Measurements from ENCODE around the gene ZNF236.

The ZNF236 gene

GRCh38 chr18:76977108-76977621, 154.8 kb downstream of the ZNF236 start:
- H3K4me3 ChIP-seq (ENCODE audit: insufficient read depth, low read depth, low read length, poor library complexity, severe bottlenecking) = no peak overlapping the region
- H3K36me3 ChIP-seq (ENCODE audit: control insufficient read depth, insufficient read depth, low read length) = no peaks in the 10 kb centered on the region
- no peaks in the 10 kb centered on the region for H3K27me3 ChIP-seq (replicated peaks; ENCODE audit: control insufficient read depth, insufficient read depth, low read length, poor library complexity, severe bottlenecking)
- DNase-seq = no peak
- H3K27ac ChIP-seq (ENCODE audit: insufficient read depth, low read length, poor library complexity, severe bottlenecking) = no peak overlapping the region
- H3K9me3 ChIP-seq (ENCODE audit: control insufficient read depth, low read length) = no peaks in the 10 kb centered on the region
- H3K4me1 ChIP-seq (ENCODE audit: control insufficient read depth, insufficient read depth, low read length, poor library complexity, severe bottlenecking) = no peaks in the 10 kb centered on the region

- H3K27ac ChIP-seq (ENCODE audit: insufficient read depth, low read length, poor library complexity, severe bottlenecking) = no peak overlapping the region
- DNase-seq = no peak
- H3K4me1 ChIP-seq (ENCODE audit: control insufficient read depth, insufficient read depth, low read length, poor library complexity, severe bottlenecking) = no peaks in the 10 kb centered on the region
These were observed 155.4 kb downstream of the ZNF236 start for GRCh38 chr18:76977684-76978232.

GRCh38 chr18:76978616-76979015, 156.3 kb downstream of the ZNF236 start:
- Histone ChIP-seq H3K36me3 (ENCODE audit: control insufficient read depth, insufficient read depth, low read length) (no peaks in the 10 kb centered on the region), H3K4me1 (ENCODE audit: control insufficient read depth, insufficient read depth, low read length, poor library complexity, severe bottlenecking) (peaks cover 4% of the 10 kb centered on the region), H3K27ac (ENCODE audit: insufficient read depth, low read length, poor library complexity, severe bottlenecking) (no peak overlapping the region), H3K27me3 (replicated peaks; ENCODE audit: control insufficient read depth, insufficient read depth, low read length, poor library complexity, severe bottlenecking) (no peaks in the 10 kb centered on the region), H3K9me3 (ENCODE audit: control insufficient read depth, low read length) (no peaks in the 10 kb centered on the region), H3K4me3 (ENCODE audit: insufficient read depth, low read depth, low read length, poor library complexity, severe bottlenecking) (no peak overlapping the region)
- DNase-seq = no peak

More at GRCh38 chr18:76977684-76978232, 155.4 kb downstream of the ZNF236 start:
- Histone ChIP-seq H3K9me3 (ENCODE audit: control insufficient read depth, low read length) (no peaks in the 10 kb centered on the region), H3K27me3 (replicated peaks; ENCODE audit: control insufficient read depth, insufficient read depth, low read length, poor library complexity, severe bottlenecking) (no peaks in the 10 kb centered on the region), H3K4me3 (ENCODE audit: insufficient read depth, low read depth, low read length, poor library complexity, severe bottlenecking) (no peak overlapping the region), H3K36me3 (ENCODE audit: control insufficient read depth, insufficient read depth, low read length) (no peaks in the 10 kb centered on the region)

DNA sequence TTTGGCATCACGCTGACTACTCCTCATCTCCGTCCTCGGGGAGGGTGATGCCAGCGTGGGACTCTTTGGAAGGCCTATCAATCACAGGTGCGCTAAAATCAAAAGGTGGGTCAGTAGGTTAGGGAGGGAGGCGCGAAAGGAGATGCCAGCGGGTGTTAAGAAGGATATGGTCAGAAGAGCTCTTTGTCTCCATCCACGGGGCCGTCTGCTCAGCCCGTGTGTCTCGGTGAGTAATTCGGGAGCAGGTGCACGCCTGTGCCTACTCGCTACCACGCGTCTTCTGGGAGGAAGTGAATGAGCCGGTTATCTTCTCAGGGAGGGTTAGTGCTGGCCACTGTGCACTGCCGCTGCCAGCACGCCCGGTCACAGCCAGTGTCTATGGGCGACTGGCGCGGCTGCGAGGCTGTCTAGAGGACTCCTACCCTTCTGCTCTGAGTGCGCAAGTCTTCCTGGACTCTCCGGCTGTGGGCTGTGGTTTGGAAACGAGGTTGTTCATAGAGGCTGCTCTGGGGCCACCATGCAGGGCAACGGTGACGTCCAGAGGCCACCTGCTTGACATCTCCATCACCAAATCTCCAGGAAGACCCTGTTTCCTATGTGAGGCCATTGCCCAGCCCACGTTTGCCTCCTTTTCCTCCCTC, 156.9 kb downstream of the ZNF236 start:
- Histone ChIP-seq H3K9me3 (ENCODE audit: control insufficient read depth, low read length) (no peaks in the 10 kb centered on the region), H3K4me3 (ENCODE audit: insufficient read depth, low read depth, low read length, poor library complexity, severe bottlenecking) (no peak overlapping the region), H3K36me3 (ENCODE audit: control insufficient read depth, insufficient read depth, low read length) (no peaks in the 10 kb centered on the region), H3K27me3 (replicated peaks; ENCODE audit: control insufficient read depth, insufficient read depth, low read length, poor library complexity, severe bottlenecking) (no peaks in the 10 kb centered on the region), H3K4me1 (ENCODE audit: control insufficient read depth, insufficient read depth, low read length, poor library complexity, severe bottlenecking) (peaks cover 4% of the 10 kb centered on the region), H3K27ac (ENCODE audit: insufficient read depth, low read length, poor library complexity, severe bottlenecking) (no peak overlapping the region)
- DNase-seq = no peak

DNA sequence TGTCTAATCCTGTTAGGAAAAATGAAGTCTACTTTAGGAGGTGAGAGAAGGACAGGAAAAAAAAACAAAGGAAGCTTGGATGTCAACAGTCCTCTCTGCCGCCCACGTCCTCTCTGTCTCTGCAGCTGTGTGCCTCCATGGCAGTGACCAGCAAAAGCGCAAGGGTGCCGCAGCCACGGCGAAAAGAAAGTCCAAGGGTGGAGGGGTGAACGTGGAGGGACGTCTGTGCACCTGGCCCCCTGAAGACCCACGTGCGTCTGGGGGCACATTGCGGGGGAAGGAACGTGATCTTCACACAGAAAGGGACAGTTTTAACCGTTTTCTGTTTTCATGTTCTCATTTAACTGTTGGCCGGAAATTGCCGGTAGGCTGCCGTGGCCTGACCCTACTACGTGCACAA, 157.5 kb downstream of the ZNF236 start:
- Histone ChIP-seq H3K9me3 (ENCODE audit: control insufficient read depth, low read length) (no peaks in the 10 kb centered on the region), H3K36me3 (ENCODE audit: control insufficient read depth, insufficient read depth, low read length) (no peaks in the 10 kb centered on the region), H3K4me1 (ENCODE audit: control insufficient read depth, insufficient read depth, low read length, poor library complexity, severe bottlenecking) (peaks cover 4% of the 10 kb centered on the region)

DNA sequence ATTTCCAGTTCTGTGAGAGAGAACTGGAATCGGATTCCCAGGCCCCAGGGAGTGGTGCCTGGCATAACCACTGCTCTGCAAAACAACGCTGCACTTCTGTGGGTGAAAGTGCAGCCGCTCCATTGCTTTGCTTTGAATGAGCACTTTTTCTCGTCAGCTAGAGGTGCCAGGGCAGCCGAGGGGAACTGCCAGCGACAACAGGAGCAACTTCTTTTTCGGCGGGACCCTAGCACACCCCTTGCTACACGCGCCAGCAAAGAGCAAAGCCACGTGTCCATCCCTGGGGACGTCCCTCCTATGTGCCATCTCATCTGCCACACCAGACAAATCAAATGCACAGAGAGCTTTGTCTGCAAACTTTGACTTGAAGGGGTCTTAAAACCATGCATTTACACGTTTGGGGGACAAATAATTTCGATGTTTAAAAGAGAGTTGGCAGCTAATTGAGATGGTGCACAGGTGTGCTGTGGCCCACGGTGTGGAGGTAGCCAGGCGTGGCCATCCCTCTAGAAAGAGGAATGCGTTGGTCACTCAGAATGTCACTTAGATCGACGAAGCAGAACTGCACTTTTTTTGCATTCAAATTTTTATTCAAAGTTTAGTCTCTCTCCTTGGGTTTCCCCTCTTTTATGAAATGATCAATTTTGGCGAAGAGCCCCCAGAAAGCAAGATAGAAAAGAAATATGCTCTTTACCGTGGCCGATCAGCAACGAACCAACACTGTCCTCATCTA, 158.5 kb downstream of the ZNF236 start:
- Histone ChIP-seq H3K27me3 (replicated peaks; ENCODE audit: control insufficient read depth, insufficient read depth, low read length, poor library complexity, severe bottlenecking) (no peaks in the 10 kb centered on the region), H3K36me3 (ENCODE audit: control insufficient read depth, insufficient read depth, low read length) (no peaks in the 10 kb centered on the region), H3K4me3 (ENCODE audit: insufficient read depth, low read depth, low read length, poor library complexity, severe bottlenecking) (no peak overlapping the region), H3K9me3 (ENCODE audit: control insufficient read depth, low read length) (no peaks in the 10 kb centered on the region), H3K27ac (ENCODE audit: insufficient read depth, low read length, poor library complexity, severe bottlenecking) (no peak overlapping the region), H3K4me1 (ENCODE audit: control insufficient read depth, insufficient read depth, low read length, poor library complexity, severe bottlenecking) (peaks cover 4% of the 10 kb centered on the region)
- no peak for DNase-seq

More for the DNA sequence above, 157.5 kb downstream of the ZNF236 start:
- H3K27me3 ChIP-seq (replicated peaks; ENCODE audit: control insufficient read depth, insufficient read depth, low read length, poor library complexity, severe bottlenecking) = no peaks in the 10 kb centered on the region
- H3K27ac ChIP-seq (ENCODE audit: insufficient read depth, low read length, poor library complexity, severe bottlenecking) = no peak overlapping the region
- DNase-seq = no peak
- no peak overlapping the region for H3K4me3 ChIP-seq (ENCODE audit: insufficient read depth, low read depth, low read length, poor library complexity, severe bottlenecking)

DNA sequence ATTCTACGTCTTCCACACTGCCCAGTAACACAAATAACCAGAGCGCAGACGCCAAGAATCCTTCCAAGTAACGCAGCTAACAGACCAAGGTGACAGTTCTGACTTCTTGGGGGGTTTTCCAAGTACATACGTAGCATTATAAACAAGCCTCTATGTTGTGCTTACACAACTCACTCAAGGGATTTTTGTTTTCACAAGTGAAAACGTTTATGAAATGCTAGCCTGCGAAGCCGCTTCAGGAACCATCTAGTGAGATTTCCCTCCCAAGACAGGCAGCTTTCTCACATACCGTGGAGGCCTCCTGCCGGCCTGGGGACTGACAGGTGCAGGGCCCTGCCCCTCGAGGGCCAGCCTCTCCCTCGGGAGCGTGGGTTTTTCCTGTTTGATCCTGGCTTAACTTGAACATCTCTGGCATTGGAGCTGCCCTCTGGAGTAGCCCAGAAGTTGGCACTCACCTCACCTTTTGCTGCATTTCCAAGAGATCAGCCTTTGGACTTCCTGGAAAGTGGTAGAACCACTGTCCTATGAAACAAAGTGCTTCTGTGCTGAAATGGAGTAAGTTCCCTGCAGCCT, 159.1 kb downstream of the ZNF236 start:
- Histone ChIP-seq H3K9me3 (ENCODE audit: control insufficient read depth, low read length) (no peaks in the 10 kb centered on the region), H3K4me3 (ENCODE audit: insufficient read depth, low read depth, low read length, poor library complexity, severe bottlenecking) (no peak overlapping the region), H3K4me1 (ENCODE audit: control insufficient read depth, insufficient read depth, low read length, poor library complexity, severe bottlenecking) (peaks cover 4% of the 10 kb centered on the region), H3K27me3 (replicated peaks; ENCODE audit: control insufficient read depth, insufficient read depth, low read length, poor library complexity, severe bottlenecking) (no peaks in the 10 kb centered on the region), H3K27ac (ENCODE audit: insufficient read depth, low read length, poor library complexity, severe bottlenecking) (no peak overlapping the region), H3K36me3 (ENCODE audit: control insufficient read depth, insufficient read depth, low read length) (no peaks in the 10 kb centered on the region)
- no peak for DNase-seq

- no peak for DNase-seq
- H3K4me1 ChIP-seq (ENCODE audit: control insufficient read depth, insufficient read depth, low read length, poor library complexity, severe bottlenecking) = peaks cover 4% of the 10 kb centered on the region
These were observed 159.7 kb downstream of the ZNF236 start for GRCh38 chr18:76982038-76982437.

DNA sequence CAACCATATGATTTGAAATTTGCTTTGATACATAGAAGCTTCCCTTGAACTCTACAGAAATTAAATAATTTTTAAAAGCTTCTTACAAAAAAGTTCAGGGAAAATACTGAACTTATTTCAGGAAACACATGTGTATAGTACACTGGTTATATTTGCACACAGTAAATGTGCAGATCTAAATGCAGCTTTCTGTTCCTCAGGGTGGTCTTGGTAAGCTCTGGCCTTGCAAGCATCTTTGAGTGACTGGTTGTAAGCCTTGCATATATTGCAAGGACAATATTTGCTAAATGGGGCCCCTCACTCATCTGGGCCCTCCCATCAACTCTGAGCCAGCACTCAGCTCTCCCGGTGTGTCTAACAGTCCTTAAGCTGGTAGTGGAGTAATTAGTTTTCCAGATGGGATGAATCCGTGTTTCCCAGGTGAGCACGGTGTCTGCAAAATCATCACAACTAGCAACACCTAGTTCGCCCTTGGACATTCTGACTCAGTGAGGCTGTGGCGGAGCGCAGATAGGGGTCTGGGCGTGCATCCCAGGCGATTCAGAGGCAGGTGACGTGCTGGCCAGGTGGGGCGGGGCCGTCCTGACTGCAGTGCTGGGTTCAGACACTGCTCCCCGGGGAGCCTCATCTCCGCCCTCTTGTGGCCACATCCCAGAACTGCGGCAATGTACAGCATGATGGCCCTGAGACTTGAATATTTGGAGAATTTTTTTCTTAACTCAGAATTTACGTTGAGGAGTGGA, 160.7 kb downstream of the ZNF236 start:
- no peaks in the 10 kb centered on the region for H3K27me3 ChIP-seq (replicated peaks; ENCODE audit: control insufficient read depth, insufficient read depth, low read length, poor library complexity, severe bottlenecking)
- H3K27ac ChIP-seq (ENCODE audit: insufficient read depth, low read length, poor library complexity, severe bottlenecking) = no peak overlapping the region

More at GRCh38 chr18:76982038-76982437, 159.7 kb downstream of the ZNF236 start:
- no peaks in the 10 kb centered on the region for H3K9me3 ChIP-seq (ENCODE audit: control insufficient read depth, low read length)
- H3K27ac ChIP-seq (ENCODE audit: insufficient read depth, low read length, poor library complexity, severe bottlenecking) = no peak overlapping the region
- H3K27me3 ChIP-seq (replicated peaks; ENCODE audit: control insufficient read depth, insufficient read depth, low read length, poor library complexity, severe bottlenecking) = no peaks in the 10 kb centered on the region
- no peaks in the 10 kb centered on the region for H3K36me3 ChIP-seq (ENCODE audit: control insufficient read depth, insufficient read depth, low read length)
- H3K4me3 ChIP-seq (ENCODE audit: insufficient read depth, low read depth, low read length, poor library complexity, severe bottlenecking) = no peak overlapping the region

More for the DNA sequence above, 160.7 kb downstream of the ZNF236 start:
- peak; percentile 60 to 72 (median 66) for DNase-seq
- Histone ChIP-seq H3K36me3 (ENCODE audit: control insufficient read depth, insufficient read depth, low read length) (no peaks in the 10 kb centered on the region), H3K9me3 (ENCODE audit: control insufficient read depth, low read length) (no peaks in the 10 kb centered on the region), H3K4me1 (ENCODE audit: control insufficient read depth, insufficient read depth, low read length, poor library complexity, severe bottlenecking) (peaks cover 4% of the 10 kb centered on the region), H3K4me3 (ENCODE audit: insufficient read depth, low read depth, low read length, poor library complexity, severe bottlenecking) (no peak overlapping the region)
